ENCODE data around the gene RAPGEF4.

The RAPGEF4 gene

GRCh38 chr2:172885996-172886395, 150.4 kb downstream of the RAPGEF4 start:
- in situ Hi-C loops (cut with MboI; ENCODE audit: low pct_unique_long_range_greater_than_20kb, low sequenced_read_pairs, unreplicated experiment): no loop called here
- no peak for DNase-seq (ENCODE audit: low spot score)
- TF ChIP-seq CTCF (IDR thresholded peaks at IDR 0.05; ENCODE audit: extremely low read depth, insufficient read depth, missing control alignments): no peak

GRCh38 chr2:172887280-172887679, 151.6 kb downstream of the RAPGEF4 start:
- in situ Hi-C loops (cut with MboI; ENCODE audit: low pct_unique_long_range_greater_than_20kb, low sequenced_read_pairs, unreplicated experiment): no loop called here
- no peak for DNase-seq (ENCODE audit: low spot score)
- TF ChIP-seq CTCF (IDR thresholded peaks at IDR 0.05; ENCODE audit: extremely low read depth, insufficient read depth, missing control alignments): no peak

- DNase-seq (ENCODE audit: low spot score): no peak
- in situ Hi-C loops (cut with MboI; ENCODE audit: low pct_unique_long_range_greater_than_20kb, low sequenced_read_pairs, unreplicated experiment): no loop called here
- no peak for TF ChIP-seq CTCF (IDR thresholded peaks at IDR 0.05; ENCODE audit: extremely low read depth, insufficient read depth, missing control alignments)
Measured at GRCh38 chr2:172888714-172889669, 153.3 kb downstream of the RAPGEF4 start.

- in situ Hi-C loops (cut with MboI; ENCODE audit: low pct_unique_long_range_greater_than_20kb, low sequenced_read_pairs, unreplicated experiment): no loop called here
- TF ChIP-seq CTCF (IDR thresholded peaks at IDR 0.05; ENCODE audit: extremely low read depth, insufficient read depth, missing control alignments): no peak
- DNase-seq (ENCODE audit: low spot score): no peak
Measured at GRCh38 chr2:172889768-172890430, 154.3 kb downstream of the RAPGEF4 start.

GRCh38 chr2:172893111-172893510, 157.5 kb downstream of the RAPGEF4 start:
- DNase-seq (ENCODE audit: low spot score): no peak
- in situ Hi-C loops (cut with MboI; ENCODE audit: low pct_unique_long_range_greater_than_20kb, low sequenced_read_pairs, unreplicated experiment): no loop called here
- TF ChIP-seq CTCF (IDR thresholded peaks at IDR 0.05; ENCODE audit: extremely low read depth, insufficient read depth, missing control alignments): no peak

- in situ Hi-C loops (cut with MboI; ENCODE audit: low pct_unique_long_range_greater_than_20kb, low sequenced_read_pairs, unreplicated experiment): no loop called here
- no peak for TF ChIP-seq CTCF (IDR thresholded peaks at IDR 0.05; ENCODE audit: extremely low read depth, insufficient read depth, missing control alignments)
- no peak for DNase-seq (ENCODE audit: low spot score)
Measured at GRCh38 chr2:172893671-172894070, 158.0 kb downstream of the RAPGEF4 start.
